Transverse colon (tissue), 4 donors: ENCODE results near the gene ARF3. TPM values are rescaled to one million over a fixed set of nuclear protein-coding genes. Genes with fewer than 3 reads are reported as not detected.
A peak's percentile ranks its signal among the peaks of the same experiment; 100 is the strongest.

Experiments
- DNase-seq: peaks from one replicate; pipeline ENCODE4 v3.0.0-alpha.2; 2019
- H3K27ac ChIP-seq, 4 donors: fragments of 200-600 bp; sonication (generic); 2 replicates each; pipeline ENCODE4 v1.5.1; 2016 to 2018; ENCODE audit warnings: inconsistent platforms in 4 of 4
- H3K27me3 ChIP-seq: fragments of 200-600 bp; sonication (generic); 2 replicates; pipeline ENCODE4 v1.5.1; 2017; ENCODE audit warnings: inconsistent platforms
- H3K36me3 ChIP-seq, 4 donors: fragments of 200-600 bp; sonication (generic); 2 replicates each; pipeline ENCODE4 v1.5.1; 2017 to 2019; ENCODE audit warnings: inconsistent platforms in 4 of 4
- H3K4me1 ChIP-seq, 4 donors: fragments of 200-600 bp; sonication (generic); 2 replicates each; pipeline ENCODE4 v1.5.1; 2017 to 2020; ENCODE audit warnings: inconsistent platforms in 4 of 4
- H3K4me3 ChIP-seq, 4 donors: fragments of 200-600 bp; sonication (generic); 1 replicate in 1 of 4; 2 replicates in 3 of 4; pipeline versions ENCODE4 v1.5.1 to v1.6.1; 2017 to 2019; ENCODE audit warnings: inconsistent platforms in 4 of 4
- H3K9me3 ChIP-seq, 2 donors: fragments of 200-600 bp; sonication (generic); 2 replicates each; pipeline ENCODE4 v1.5.1; 2017 to 2019; ENCODE audit warnings: inconsistent platforms in 2 of 2
- CTCF ChIP-seq, 5 experiments: fragments of 200-600 bp in 3 of 5; fragments of 450-650 bp in 2 of 5; sonication (generic) in 3 of 5; IDR thresholded peaks; 1 replicate in 2 of 5; 2 replicates in 3 of 5; pipeline ENCODE4 v1.5.1; 2016 to 2017; ENCODE audit warnings: antibody characterized with exemption in 5 of 5, inconsistent platforms in 3 of 5, mild to moderate bottlenecking in 2 of 5, moderate library complexity in 1 of 5
- EP300 ChIP-seq: sonication (generic); formaldehyde crosslinking; IDR thresholded peaks from one replicate; pipeline ENCODE4 v1.6.1; 2017; ENCODE audit warnings: antibody characterized with exemption, low read depth
- POLR2A ChIP-seq: fragments of 450-650 bp; IDR thresholded peaks from one replicate; pipeline ENCODE4 v1.6.1; 2016; ENCODE audit warnings: antibody characterized with exemption, mild to moderate bottlenecking, moderate library complexity
- POLR2AphosphoS5 ChIP-seq, 3 donors: sonication (generic); formaldehyde crosslinking; IDR thresholded peaks; one replicate each; pipeline ENCODE4 v1.6.1; 2016; ENCODE audit warnings: antibody characterized with exemption in 3 of 3
- WGBS, 2 donors: methylation state at CpG; one replicate each; pipeline ENCODE4 v1.1.5; 2018; ENCODE audit warnings: low coverage in 1 of 2; 5-methylcytosine and 5-hydroxymethylcytosine counted together
- in situ Hi-C, 4 donors: fragments of 200-750 bp; cut with MboI; loops; one replicate each; pipeline versions ENCODE4 v1.15.0 to v1.15.1; 2017; ENCODE audit warnings: low sequenced_read_pairs in 3 of 4, low pct_ligation_motif_present in 1 of 4, low pct_unique_long_range_greater_than_20kb in 1 of 4
- intact Hi-C: fragments of 100-400 bp; cut with DNase I; formaldehyde crosslinking; loops from one replicate; pipeline ENCODE4 v1.15.1; 2023; ENCODE audit warnings: low total_unique reads
- total RNA-seq, 4 donors: library from RNA; depleted of rRNA; stranded (reverse); fragments of >200 nt; gene quantifications; one replicate each; pipeline ENCODE4 v1.1.0, GENCODE V29; 2016

ARF3 gene
- total RNA-seq, 4 donors from 2014 or later = 30.8 to 117 (median 99.8) TPM

GRCh38 chr12:48980953-48981756, 23.9 kb upstream of the ARF3 start:
- H3K27me3 ChIP-seq = peaks cover 95% of the 10 kb centered on the region
- H3K27ac ChIP-seq = no peak overlapping the region
- in situ Hi-C loops = no loop called here
- H3K4me3 ChIP-seq = peak overlapping the region in 2 of 4 donors; percentile 28 to 45
- H3K4me1 ChIP-seq = peaks cover 34 to 55% (median 43%) of the 10 kb centered on the region in 4 donors
- H3K36me3 ChIP-seq = no peaks in the 10 kb centered on the region
- TF ChIP-seq POLR2AphosphoS5 (IDR thresholded peaks at IDR 0.05) (no peak), POLR2A (no peak), CTCF (IDR thresholded peaks at IDR 0.05) (peak in 3 of 5 experiments; percentile 7 to 25 (median 12)), EP300 (no peak)
- no peaks in the 10 kb centered on the region for H3K9me3 ChIP-seq
- intact Hi-C loops = no loop called here
- no peak for DNase-seq
- WGBS, 2 donors = 0 to 9% methylated on average over 1 to 78 of the region's 91 CpGs

GRCh38 chr12:48980389-48980952, 23.2 kb upstream of the ARF3 start:
- in situ Hi-C loops = no loop called here

GRCh38 chr12:48979602-48980388, 22.5 kb upstream of the ARF3 start:
- Histone ChIP-seq H3K9me3 (no peaks in the 10 kb centered on the region), H3K27ac (no peak overlapping the region), H3K27me3 (peaks cover 95% of the 10 kb centered on the region), H3K4me1 (peaks cover 34 to 47% (median 40%) of the 10 kb centered on the region in 4 donors), H3K4me3 (peak overlapping the region in 2 of 4 donors; percentile 28 to 45), H3K36me3 (no peaks in the 10 kb centered on the region)
- intact Hi-C loops (no loop called here), in situ Hi-C loops (no loop called here)
- WGBS, 2 donors = 2% methylated on average over 32 of the region's 55 CpGs; no CpG with 5 or more reads in 1 of the 2 donors
- no peak for TF ChIP-seq EP300
- no peak for TF ChIP-seq POLR2AphosphoS5 (IDR thresholded peaks at IDR 0.05)
- no peak for TF ChIP-seq POLR2A
- TF ChIP-seq CTCF (IDR thresholded peaks at IDR 0.05) = no peak
- DNase-seq = peak; percentile 50

More at GRCh38 chr12:48980389-48980952, 23.2 kb upstream of the ARF3 start:
- intact Hi-C loops = no loop called here
- H3K9me3 ChIP-seq = no peaks in the 10 kb centered on the region
- peak overlapping the region in 2 of 4 donors; percentile 28 to 45 for H3K4me3 ChIP-seq
- H3K4me1 ChIP-seq = peaks cover 34 to 49% (median 41%) of the 10 kb centered on the region in 4 donors
- DNase-seq = peak; percentile 53
- TF ChIP-seq CTCF (IDR thresholded peaks at IDR 0.05) (no peak), EP300 (no peak), POLR2AphosphoS5 (IDR thresholded peaks at IDR 0.05) (no peak), POLR2A (no peak)
- 3 to 5% methylated on average over 12 to 46 of the region's 46 CpGs for WGBS, 2 donors
- no peak overlapping the region for H3K27ac ChIP-seq
- H3K27me3 ChIP-seq = peaks cover 96% of the 10 kb centered on the region
- H3K36me3 ChIP-seq = no peaks in the 10 kb centered on the region
